Glomerular endothelial cell (primary cell): ENCODE results near the gene EEF1A2. TPM values are rescaled to one million over a fixed set of nuclear protein-coding genes. Genes with fewer than 3 reads are reported as not detected.
"Not testable (repeated sequence)": the region's sequence is repeated elsewhere in the genome, so short reads cannot be mapped to it uniquely, and the experiment has no call there.

Experiments
- DNase-seq: peaks from one replicate; pipeline ENCODE4 v3.0.0-alpha.2; 2011; ENCODE audit warnings: low read depth, low spot score; ENCODE audit errors: extremely low read depth
- total RNA-seq: library from RNA; depleted of rRNA; stranded (reverse); fragments of >200 nt; gene quantifications from 2 replicates; pipeline ENCODE4 v1.2.3, GENCODE V29; 2015

Gene EEF1A2
- total RNA-seq, 1 donor from 2014 or later, result 2.5 TPM

GRCh38 chr20:63521602-63522001 is 22.7 kb upstream of the EEF1A2 start:
- DNase-seq, result no peak

DNA sequence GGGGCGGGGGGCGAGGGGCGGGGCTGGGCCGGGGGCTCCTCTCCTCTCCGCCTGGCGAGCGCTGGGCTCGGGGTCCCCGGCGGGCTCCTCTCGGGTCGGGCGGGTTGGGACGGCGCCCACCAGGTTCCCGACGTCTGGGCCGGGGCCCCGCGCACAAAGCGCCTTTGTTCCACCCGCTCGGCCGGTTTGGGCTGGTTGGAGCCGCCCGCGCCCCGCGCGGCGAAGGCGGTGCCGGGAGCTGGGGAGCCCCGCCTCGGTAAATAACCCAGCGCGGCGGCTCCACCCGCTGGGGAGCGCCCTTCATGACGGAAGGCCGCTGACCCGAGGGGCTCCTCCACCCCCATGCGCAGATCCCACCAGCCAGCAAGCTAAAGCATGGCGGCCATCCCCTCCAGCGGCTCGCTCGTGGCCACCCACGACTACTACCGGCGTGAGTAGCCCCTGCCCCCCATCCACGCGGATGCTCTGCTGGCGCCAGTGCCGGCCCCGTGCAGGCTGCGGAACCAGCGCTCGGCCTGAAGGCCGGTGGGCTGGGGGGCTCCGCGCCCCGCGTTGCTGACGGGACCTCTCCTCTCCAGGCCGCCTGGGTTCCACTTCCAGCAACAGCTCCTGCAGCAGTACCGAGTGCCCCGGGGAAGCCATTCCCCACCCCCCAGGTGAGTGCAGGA is 22.2 kb upstream of the EEF1A2 start:
- no peak for DNase-seq

GRCh38 chr20:63520504-63520933 is 21.6 kb upstream of the EEF1A2 start, which contains the start of gene PPDPF:
TSS of gene PPDPF (plus strand) at chr20:63520765. CDS start at chr20:63521309, 544 bp downstream.
- DNase-seq, result no peak

- no peak for DNase-seq
These were observed 21.0 kb upstream of the EEF1A2 start for GRCh38 chr20:63519668-63520503.

GRCh38 chr20:63518946-63519667 is 20.2 kb upstream of the EEF1A2 start:
- no peak for DNase-seq

- no peak for DNase-seq
These were observed 19.5 kb upstream of the EEF1A2 start for GRCh38 chr20:63518351-63518861.

- no peak for DNase-seq
These were observed 18.8 kb upstream of the EEF1A2 start for GRCh38 chr20:63517376-63518309.

DNA sequence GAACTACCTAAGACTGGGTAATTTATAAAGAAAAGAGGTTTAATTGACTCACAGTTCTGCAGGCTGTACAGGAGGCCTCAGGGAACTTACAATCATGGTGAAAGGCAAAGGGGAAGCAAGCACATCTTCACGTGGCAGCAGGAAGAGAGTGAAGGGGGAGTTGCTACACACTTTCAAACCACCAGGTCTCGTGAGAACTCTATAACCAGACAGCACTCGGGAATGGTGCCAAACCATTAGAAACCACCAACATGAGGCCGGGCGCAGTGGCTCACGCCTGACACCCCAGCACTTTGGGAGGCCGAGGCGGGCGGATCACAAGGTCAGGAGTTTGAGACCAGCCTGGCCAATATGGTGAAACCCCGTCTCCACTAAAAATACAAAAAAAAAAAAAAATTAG is 15.6 kb upstream of the EEF1A2 start:
- DNase-seq, result not testable (repeated sequence)

DNA sequence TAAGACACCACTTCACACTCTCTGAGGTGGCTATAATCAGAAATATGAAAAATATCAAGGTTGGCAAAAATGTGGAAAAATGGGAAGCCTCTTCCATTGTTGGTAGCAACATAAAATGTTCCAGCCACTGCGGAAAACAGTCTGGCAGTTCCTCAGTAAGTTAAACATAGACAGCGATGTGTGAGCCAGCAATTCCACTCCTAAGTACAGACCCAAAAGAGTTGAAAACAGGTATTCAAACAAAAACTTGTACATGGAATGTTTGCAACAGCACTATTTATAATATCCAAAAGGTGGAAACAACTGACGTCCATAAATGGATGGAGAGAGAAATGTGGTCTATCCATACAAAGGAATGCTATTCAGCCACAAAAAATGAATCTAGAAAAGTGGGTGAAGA is 14.3 kb upstream of the EEF1A2 start:
- DNase-seq, result no peak

- no peak for DNase-seq
These were observed 10.2 kb upstream of the EEF1A2 start for GRCh38 chr20:63509088-63509564.

DNA sequence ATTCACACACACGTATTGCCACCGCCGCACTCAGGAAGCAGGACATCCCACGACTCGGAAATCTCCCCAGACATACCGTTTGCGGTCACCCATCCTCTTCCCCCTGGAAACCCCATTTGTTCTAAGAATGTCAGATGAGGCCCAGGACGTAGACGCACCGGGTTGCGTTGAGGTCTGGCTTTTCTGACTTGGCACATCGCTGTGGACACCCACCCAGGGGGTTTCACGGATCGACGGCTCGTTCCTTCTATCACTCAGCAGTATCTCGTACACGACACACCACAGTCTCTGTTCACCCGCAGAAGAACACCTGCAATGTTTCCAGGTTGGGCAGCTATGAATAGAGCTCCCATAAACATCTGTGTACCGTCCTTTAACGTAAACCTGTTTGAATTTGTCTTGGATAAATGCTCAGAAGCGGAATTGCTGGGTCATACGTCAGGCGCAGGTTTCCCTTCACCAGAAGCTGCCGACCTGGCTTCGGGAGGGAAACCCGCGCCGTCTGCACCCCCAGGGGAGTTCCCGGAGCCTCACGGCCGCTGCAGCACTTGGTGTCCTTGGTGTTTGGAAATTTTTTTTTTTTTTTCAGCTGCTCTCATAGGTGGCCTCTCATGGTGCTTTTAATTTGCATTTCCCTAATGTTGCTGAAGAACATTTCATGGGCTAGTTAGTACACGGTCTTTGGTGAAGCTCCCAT is 9.3 kb upstream of the EEF1A2 start:
- no peak for DNase-seq

GRCh38 chr20:63507083-63507743 is 8.3 kb upstream of the EEF1A2 start:
- no peak for DNase-seq

DNA sequence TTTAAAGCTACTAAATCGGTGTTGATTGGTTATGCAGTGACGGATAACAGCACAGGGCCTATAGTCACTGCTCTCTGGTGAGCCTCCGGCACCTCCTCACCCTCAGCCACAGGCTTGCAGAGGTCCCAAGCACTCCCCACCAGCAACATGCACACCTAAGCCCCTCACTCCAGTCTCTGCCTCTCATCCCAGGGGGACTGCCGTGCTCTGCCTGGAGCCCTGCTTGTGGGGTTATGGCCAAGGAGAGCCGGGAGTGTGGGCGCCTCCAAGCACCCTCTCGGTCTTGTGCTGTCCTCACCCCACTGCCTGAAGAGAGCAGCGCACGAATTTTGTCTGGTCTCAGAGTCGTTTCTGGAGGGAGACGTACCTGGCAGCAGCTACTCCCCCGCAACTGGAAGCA is 6.8 kb upstream of the EEF1A2 start:
- no peak for DNase-seq

DNA sequence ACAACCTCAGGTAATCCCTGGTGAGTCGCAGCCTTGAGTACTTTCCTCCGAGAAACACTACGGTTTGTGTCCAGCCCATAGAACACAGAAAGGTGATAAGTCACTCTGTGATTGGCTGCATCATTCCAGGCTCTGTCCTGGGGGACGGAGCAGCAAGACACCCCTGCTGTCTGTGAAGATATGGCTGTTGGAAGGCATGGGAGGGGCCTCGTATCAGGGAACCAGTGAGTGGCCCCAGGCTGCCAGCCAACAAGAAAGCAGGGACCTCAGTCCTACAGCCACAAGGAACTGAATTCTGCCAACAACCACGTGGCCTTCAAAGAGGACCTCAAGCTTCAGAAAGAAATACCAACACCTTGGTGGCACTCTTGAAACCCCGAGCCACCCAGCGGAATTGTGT is 6.4 kb upstream of the EEF1A2 start:
- DNase-seq, result no peak

DNA sequence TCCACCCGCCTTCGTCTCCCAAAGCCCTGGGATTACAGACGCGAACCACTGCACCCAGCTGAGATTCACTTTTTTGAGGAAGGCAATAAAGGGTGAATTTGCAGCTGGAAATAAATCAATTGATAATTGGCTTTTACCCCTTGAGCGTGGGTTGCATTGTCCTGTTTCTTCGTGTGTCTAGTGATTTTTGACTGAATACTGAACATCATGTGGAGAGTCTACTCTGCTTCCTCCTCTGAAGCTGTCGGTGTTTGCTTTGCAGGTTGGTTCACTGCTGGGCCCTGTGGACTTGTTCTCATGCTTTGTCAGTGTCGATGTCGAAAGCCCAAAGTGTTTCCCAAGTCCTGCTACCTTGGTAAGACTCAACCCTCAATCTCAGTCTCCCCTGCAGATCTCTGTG is 5.8 kb upstream of the EEF1A2 start:
- no peak for DNase-seq

GRCh38 chr20:63503524-63503923 is 4.6 kb upstream of the EEF1A2 start:
- DNase-seq, result no peak

- no peak for DNase-seq
These were observed 3.8 kb upstream of the EEF1A2 start for GRCh38 chr20:63502671-63503172.

GRCh38 chr20:63501818-63502670 is 3.2 kb upstream of the EEF1A2 start:
- no peak for DNase-seq
